Loucy (cell line): Measurements from ENCODE around the gene GPAM.

Experiments used
- H2AFZ ChIP-seq: fragments of 200-600 bp; sonication (generic); 2 replicates; pipeline ENCODE4 v1.6.0; 2016; ENCODE audit warnings: antibody characterized with exemption, mild to moderate bottlenecking, low read length, moderate library complexity
- H3F3A ChIP-seq: fragments of 200-600 bp; 2 replicates; pipeline ENCODE4 v1.6.0; 2016; ENCODE audit warnings: antibody characterized with exemption, low read depth, mild to moderate bottlenecking
- H3K27me3 ChIP-seq: fragments of 200-600 bp; sonication (generic); 2 replicates; pipeline ENCODE4 v1.6.1; 2014; ENCODE audit warnings: low read length, mild to moderate bottlenecking; ENCODE audit not compliant: insufficient read depth, poor library complexity, severe bottlenecking
- H3K36me3 ChIP-seq: fragments of 200-600 bp; sonication (generic); 2 replicates; pipeline ENCODE4 v1.6.1; 2016; ENCODE audit warnings: low read length; ENCODE audit not compliant: insufficient read depth
- H3K4me1 ChIP-seq: fragments of 200-600 bp; sonication (generic); 2 replicates; pipeline ENCODE4 v1.5.1; 2014; ENCODE audit warnings: low read length, mild to moderate bottlenecking; ENCODE audit not compliant: insufficient read depth, poor library complexity, severe bottlenecking
- H3K4me2 ChIP-seq: fragments of 200-600 bp; sonication (generic); 2 replicates; pipeline ENCODE4 v1.6.0; 2014; ENCODE audit warnings: antibody characterized with exemption, low read length, low read depth, mild to moderate bottlenecking; ENCODE audit not compliant: poor library complexity, severe bottlenecking
- H3K4me3 ChIP-seq: fragments of 200-600 bp; sonication (generic); 2 replicates; pipeline ENCODE4 v1.5.1; 2014; ENCODE audit warnings: low read length, mild to moderate bottlenecking, mixed read lengths; ENCODE audit not compliant: poor library complexity, severe bottlenecking
- H3K79me2 ChIP-seq: fragments of 200-600 bp; sonication (generic); 2 replicates; pipeline ENCODE4 v1.6.1; 2014; ENCODE audit warnings: low read length; ENCODE audit not compliant: insufficient read depth
- H3K9ac ChIP-seq: fragments of 200-600 bp; sonication (generic); 2 replicates; pipeline ENCODE4 v1.6.0; 2014; ENCODE audit warnings: mild to moderate bottlenecking, low read depth, low read length, moderate library complexity; ENCODE audit not compliant: poor library complexity, severe bottlenecking
- H3K9me2 ChIP-seq: fragments of 200-600 bp; sonication (generic); replicated peaks from 2 replicates; pipeline ENCODE4 v1.6.1; 2016; ENCODE audit warnings: low read depth, low read length, mixed read lengths
- H3K9me3 ChIP-seq: fragments of 200-600 bp; sonication (generic); 2 replicates; pipeline ENCODE4 v1.6.1; 2014; ENCODE audit warnings: mild to moderate bottlenecking, antibody characterized with exemption, low read length, low read depth; ENCODE audit not compliant: insufficient read depth
- H4K20me1 ChIP-seq: fragments of 200-600 bp; sonication (generic); 2 replicates; pipeline ENCODE4 v1.6.0; 2014; ENCODE audit warnings: antibody characterized with exemption, low read length, mild to moderate bottlenecking; ENCODE audit not compliant: insufficient read depth, poor library complexity, severe bottlenecking
- EZH2phosphoT487 ChIP-seq: fragments of 200-600 bp; IDR thresholded peaks from 2 replicates; pipeline ENCODE4 v1.6.1; 2018; ENCODE audit warnings: antibody characterized with exemption, mild to moderate bottlenecking, moderate library complexity, borderline replicate concordance
- TF ChIP-seq, protein P1 (sequence below): fragments of 200-600 bp; sonication (generic); conservative IDR thresholded peaks from 2 replicates; pipeline ENCODE4 v1.5.1; 2014; ENCODE audit warnings: mild to moderate bottlenecking, antibody characterized with exemption, low read length

The GPAM gene

DNA sequence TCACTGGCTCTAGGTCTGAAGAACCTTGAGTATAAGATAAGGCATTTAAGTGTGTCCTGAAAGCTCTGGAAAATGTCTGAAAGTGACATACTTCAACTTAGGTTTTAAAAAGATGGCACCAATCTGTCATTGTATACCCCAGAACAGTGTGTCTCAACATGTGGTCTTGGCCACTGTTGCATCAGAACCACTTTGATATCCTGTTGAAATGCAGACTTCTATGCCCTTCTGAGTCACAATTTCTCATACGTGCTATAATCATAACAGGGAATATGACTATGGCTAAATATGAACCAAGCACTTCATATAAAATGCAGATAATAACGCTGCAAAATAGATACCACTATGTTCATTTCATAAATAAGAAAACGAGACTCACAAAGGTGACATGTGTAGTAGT, 38.0 kb upstream of the GPAM start:
- no peaks in the 10 kb centered on the region for H3K36me3 ChIP-seq
- no peaks in the 10 kb centered on the region for H3K79me2 ChIP-seq
- H2AFZ ChIP-seq = no peak overlapping the region
- no peak overlapping the region for H3K9ac ChIP-seq
- no peaks in the 10 kb centered on the region for H3F3A ChIP-seq
- H3K27me3 ChIP-seq = no peaks in the 10 kb centered on the region
- no peak overlapping the region for H3K4me3 ChIP-seq
- no peak for TF ChIP-seq EZH2phosphoT487
- TF ChIP-seq, protein P1, sequence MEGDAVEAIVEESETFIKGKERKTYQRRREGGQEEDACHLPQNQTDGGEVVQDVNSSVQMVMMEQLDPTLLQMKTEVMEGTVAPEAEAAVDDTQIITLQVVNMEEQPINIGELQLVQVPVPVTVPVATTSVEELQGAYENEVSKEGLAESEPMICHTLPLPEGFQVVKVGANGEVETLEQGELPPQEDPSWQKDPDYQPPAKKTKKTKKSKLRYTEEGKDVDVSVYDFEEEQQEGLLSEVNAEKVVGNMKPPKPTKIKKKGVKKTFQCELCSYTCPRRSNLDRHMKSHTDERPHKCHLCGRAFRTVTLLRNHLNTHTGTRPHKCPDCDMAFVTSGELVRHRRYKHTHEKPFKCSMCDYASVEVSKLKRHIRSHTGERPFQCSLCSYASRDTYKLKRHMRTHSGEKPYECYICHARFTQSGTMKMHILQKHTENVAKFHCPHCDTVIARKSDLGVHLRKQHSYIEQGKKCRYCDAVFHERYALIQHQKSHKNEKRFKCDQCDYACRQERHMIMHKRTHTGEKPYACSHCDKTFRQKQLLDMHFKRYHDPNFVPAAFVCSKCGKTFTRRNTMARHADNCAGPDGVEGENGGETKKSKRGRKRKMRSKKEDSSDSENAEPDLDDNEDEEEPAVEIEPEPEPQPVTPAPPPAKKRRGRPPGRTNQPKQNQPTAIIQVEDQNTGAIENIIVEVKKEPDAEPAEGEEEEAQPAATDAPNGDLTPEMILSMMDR = no peak
- H3K4me1 ChIP-seq = no peaks in the 10 kb centered on the region
- H4K20me1 ChIP-seq = no peaks in the 10 kb centered on the region
- H3K4me2 ChIP-seq = no peak overlapping the region
- no peaks in the 10 kb centered on the region for H3K9me3 ChIP-seq
- H3K9me2 ChIP-seq = no peaks in the 10 kb centered on the region

GRCh38 chr10:112218960-112219359, 35.4 kb upstream of the GPAM start:
- H3F3A ChIP-seq = no peaks in the 10 kb centered on the region
- TF ChIP-seq, protein P1 = no peak
- no peak for TF ChIP-seq EZH2phosphoT487
- no peaks in the 10 kb centered on the region for H3K79me2 ChIP-seq
- H3K9me3 ChIP-seq = no peaks in the 10 kb centered on the region
- H3K9me2 ChIP-seq = no peaks in the 10 kb centered on the region
- H2AFZ ChIP-seq = no peak overlapping the region
- H3K9ac ChIP-seq = no peak overlapping the region
- no peak overlapping the region for H3K4me2 ChIP-seq
- H3K36me3 ChIP-seq = no peaks in the 10 kb centered on the region
- H3K4me3 ChIP-seq = no peak overlapping the region
- no peaks in the 10 kb centered on the region for H3K27me3 ChIP-seq
- no peaks in the 10 kb centered on the region for H3K4me1 ChIP-seq
- H4K20me1 ChIP-seq = no peaks in the 10 kb centered on the region

GRCh38 chr10:112218036-112218390, 34.4 kb upstream of the GPAM start:
- Histone ChIP-seq H3K4me1 (no peaks in the 10 kb centered on the region), H3K27me3 (no peaks in the 10 kb centered on the region), H3K79me2 (no peaks in the 10 kb centered on the region), H3K9me3 (no peaks in the 10 kb centered on the region), H4K20me1 (no peaks in the 10 kb centered on the region), H3K9me2 (no peaks in the 10 kb centered on the region), H3K36me3 (no peaks in the 10 kb centered on the region), H2AFZ (no peak overlapping the region), H3K4me2 (no peak overlapping the region), H3F3A (no peaks in the 10 kb centered on the region), H3K9ac (no peak overlapping the region), H3K4me3 (no peak overlapping the region)
- TF ChIP-seq, protein P1 = no peak
- no peak for TF ChIP-seq EZH2phosphoT487
